K562 (cell line): ENCODE results near the gene CSF3. TPM values are rescaled to one million over a fixed set of nuclear protein-coding genes. Genes with fewer than 3 reads are reported as not detected.

Source experiments
- ATAC-seq: fragments of 200-7000 bp; cut with Tn5 transposase; 3 replicates; pipeline ENCODE4 v1.9.1; 2020; ENCODE audit warnings: moderate library complexity
- BruUV-seq: library from RNA; stranded (reverse); fragments of 400-500 nt; replicated peaks from 2 replicates; lab custom pipeline; 2021; lab: Mats Ljungman, UMichigan
- CTCF ChIA-PET: fragments of 300-600 bp; formaldehyde crosslinking; extraction: SDS; loops from one replicate; lab custom pipeline; 2021; ENCODE audit warnings: low intra/inter-chr PET ratio; lab: Yijun Ruan, JAX
- POLR2A ChIA-PET: fragments of 300-600, 350-650 bp; sonication (Branson Sonifier 250); formaldehyde crosslinking; extraction: SDS; loops from one replicate; lab custom pipeline; 2021; ENCODE audit warnings: antibody characterized with exemption, inconsistent platforms; lab: Yijun Ruan, JAX
- DNase-seq, 4 experiments: peaks; one replicate each; pipeline versions ENCODE4 v3.0.0 to v3.0.0-alpha.2; 2011 to 2018; ENCODE audit warnings: low spot score in 3 of 4, mixed read lengths in 3 of 4; ENCODE audit errors: extremely low read depth in 1 of 4
- FAIRE-seq: peaks from 2 replicates; lab custom pipeline; 2011; peaks lifted over from hg19 to GRCh38; lab: Jason Lieb, UNC
- H2AFZ ChIP-seq: 2 replicates; pipeline ENCODE4 v1.6.0; 2011; ENCODE audit warnings: low read depth, low read length, control low read depth, inconsistent platforms
- H3K27ac ChIP-seq: fragments of 200-600 bp; 3 replicates; pipeline ENCODE4 v1.8.0; 2011; ENCODE audit warnings: low read depth, mild to moderate bottlenecking, control low read depth, inconsistent platforms, low read length, moderate library complexity, mixed read lengths; ENCODE audit errors: extremely low read depth
- H3K27me3 ChIP-seq, 2 experiments: fragments of 300-600 bp in 1 of 2; 2 replicates in 1 of 2; 3 replicates in 1 of 2; pipeline versions ENCODE4 v1.6.0 to v1.8.0; 2011; ENCODE audit warnings: inconsistent platforms in 2 of 2, low read length in 2 of 2, mild to moderate bottlenecking in 1 of 2, mixed read lengths in 1 of 2, moderate library complexity in 1 of 2; ENCODE audit not compliant: control insufficient read depth in 2 of 2, insufficient read depth in 2 of 2
- H3K36me3 ChIP-seq: fragments of 300-600 bp; 3 replicates; pipeline ENCODE4 v1.8.0; 2011; ENCODE audit warnings: mild to moderate bottlenecking, low read length, inconsistent platforms; ENCODE audit not compliant: control insufficient read depth, insufficient read depth
- H3K4me1 ChIP-seq, 2 experiments: fragments of 200-600 bp in 1 of 2; replicated peaks in 1 of 2; 2 replicates in 1 of 2; 3 replicates in 1 of 2; pipeline versions ENCODE4 v1.5.1 to v1.8.0; 2011; ENCODE audit warnings: inconsistent platforms in 2 of 2, low read length in 2 of 2, mild to moderate bottlenecking in 1 of 2, mixed read lengths in 1 of 2, moderate library complexity in 1 of 2; ENCODE audit not compliant: control insufficient read depth in 2 of 2, insufficient read depth in 2 of 2
- H3K4me2 ChIP-seq: 2 replicates; pipeline ENCODE4 v1.6.1; 2011; ENCODE audit warnings: low read length, control low read depth, inconsistent platforms, mixed read lengths; ENCODE audit not compliant: insufficient read depth
- H3K4me3 ChIP-seq: fragments of 200-600 bp; sonication (generic), shearing (Covaris generic); 2 replicates; pipeline ENCODE4 v1.5.1; 2016; ENCODE audit warnings: control low read depth, inconsistent platforms
- H3K79me2 ChIP-seq: fragments of 200-600 bp; 3 replicates; pipeline ENCODE4 v1.8.0; 2011; ENCODE audit warnings: low read length, inconsistent platforms; ENCODE audit not compliant: control insufficient read depth, insufficient read depth
- H3K9ac ChIP-seq, 2 experiments: 2 replicates each; pipeline versions ENCODE4 v1.6.0 to v1.6.1; 2011; ENCODE audit warnings: low read depth in 2 of 2, low read length in 2 of 2, control low read depth in 1 of 2, inconsistent platforms in 1 of 2, mild to moderate bottlenecking in 1 of 2, mixed read lengths in 1 of 2; ENCODE audit not compliant: insufficient read depth in 1 of 2
- H3K9me1 ChIP-seq: one replicate; pipeline ENCODE4 v1.6.0; 2011; ENCODE audit warnings: inconsistent platforms, mild to moderate bottlenecking, low read length, moderate library complexity; ENCODE audit not compliant: control insufficient read depth, insufficient read depth
- H3K9me3 ChIP-seq: replicated peaks from 2 replicates; pipeline ENCODE4 v1.5.1; 2011; ENCODE audit warnings: low read depth, low read length, inconsistent platforms; ENCODE audit not compliant: control insufficient read depth, insufficient read depth
- H4K20me1 ChIP-seq: replicated peaks from 2 replicates; pipeline ENCODE4 v1.6.1; 2011; ENCODE audit warnings: low read length, inconsistent platforms, mixed read lengths; ENCODE audit not compliant: control insufficient read depth, insufficient read depth
- AFF4 ChIP-seq: sonication (generic); formaldehyde crosslinking; IDR thresholded peaks from 2 replicates; pipeline ENCODE4 v1.8.0; 2023; ENCODE audit warnings: mild to moderate bottlenecking, missing genetic modification reagents
- ETS2 ChIP-seq: IDR thresholded peaks from 2 replicates; pipeline ENCODE4 v1.6.1; 2016; ENCODE audit warnings: borderline replicate concordance, missing genetic modification characterization, mild to moderate bottlenecking, moderate library complexity, missing compliant biosample characterization; ENCODE audit not compliant: poor library complexity, severe bottlenecking
- FOXM1 ChIP-seq, 2 experiments: fragments of 450-650 bp in 1 of 2; sonication (generic) in 1 of 2; formaldehyde crosslinking in 1 of 2; IDR thresholded peaks; 2 replicates each; pipeline versions ENCODE4 v1.6.1 to v1.9.0; 2017 to 2022; ENCODE audit warnings: low read depth in 2 of 2, mild to moderate bottlenecking in 2 of 2, missing genetic modification reagents in 1 of 2, moderate library complexity in 1 of 2
- HNRNPLL ChIP-seq: fragments of 200-400 bp; formaldehyde crosslinking; IDR thresholded peaks from 2 replicates; pipeline ENCODE4 v1.6.1; 2017; ENCODE audit warnings: low read length, low read depth, mild to moderate bottlenecking; ENCODE audit not compliant: poor library complexity, severe bottlenecking
- MAFG ChIP-seq: fragments of 450-650 bp; conservative IDR thresholded peaks from 2 replicates; pipeline ENCODE4 v1.6.1; 2016; ENCODE audit warnings: missing genetic modification characterization, missing compliant biosample characterization
- MYBL2 ChIP-seq, 2 experiments: fragments of 450-650 bp in 1 of 2; sonication (generic) in 1 of 2; formaldehyde crosslinking in 1 of 2; IDR thresholded peaks; 2 replicates each; pipeline versions ENCODE4 v1.6.1 to v1.8.1; 2017 to 2022; ENCODE audit warnings: borderline replicate concordance in 1 of 2, inconsistent platforms in 1 of 2, low read depth in 1 of 2, mild to moderate bottlenecking in 1 of 2, missing genetic modification reagents in 1 of 2, moderate library complexity in 1 of 2
- PKNOX1 ChIP-seq: fragments of 450-650 bp; IDR thresholded peaks from 2 replicates; pipeline ENCODE4 v1.6.1; 2016
- RBM34 ChIP-seq: fragments of 200-400 bp; formaldehyde crosslinking; IDR thresholded peaks from 2 replicates; pipeline ENCODE4 v1.6.1; 2018; ENCODE audit warnings: low read length, borderline replicate concordance; ENCODE audit not compliant: insufficient read depth
- SMC3 ChIP-seq: conservative IDR thresholded peaks from 2 replicates; pipeline ENCODE4 v1.6.1; 2011; ENCODE audit warnings: low read depth, low read length, improper control_type of control experiment; ENCODE audit not compliant: insufficient read depth
- THRAP3 ChIP-seq: fragments of 450-650 bp; IDR thresholded peaks from 2 replicates; pipeline ENCODE4 v1.6.1; 2016; ENCODE audit warnings: mild to moderate bottlenecking, inconsistent platforms, borderline replicate concordance
- THRB ChIP-seq: fragments of 450-650 bp; formaldehyde crosslinking; conservative IDR thresholded peaks from 2 replicates; pipeline ENCODE4 v1.4.0; 2022; ENCODE audit warnings: mild to moderate bottlenecking, missing genetic modification characterization
- ZBTB1 ChIP-seq: sonication (generic); formaldehyde crosslinking; IDR thresholded peaks from 2 replicates; pipeline ENCODE4 v1.8.1; 2023; ENCODE audit warnings: missing genetic modification reagents, low read depth, mild to moderate bottlenecking, borderline replicate concordance
- ZNF644 ChIP-seq: fragments of 200-800 bp; sonication (Bioruptor generic); IDR thresholded peaks from 2 replicates; pipeline ENCODE4 v1.6.1; 2016; ENCODE audit warnings: low read depth, missing genetic modification characterization, missing compliant biosample characterization
- WGBS: fragments of 100-300 bp; shearing (Covaris generic); methylation state at CpG from one replicate; pipeline ENCODE4 v1.1.6; 2016; ENCODE audit warnings: low coverage, mixed read lengths; ENCODE audit not compliant: insufficient coverage; ENCODE audit errors: missing lambda C conversion rate; 5-methylcytosine and 5-hydroxymethylcytosine counted together
- in situ Hi-C: fragments of 300-500 bp; cut with MboI; formaldehyde crosslinking; loops from 4 replicates; pipeline ENCODE4 v1.15.0; 2018; ENCODE audit warnings: inconsistent platforms, mixed read lengths
- intact Hi-C: fragments of 100-400 bp; cut with micrococcal nuclease; formaldehyde crosslinking; loops from 2 replicates; pipeline ENCODE4 v1.14.2; 2022
- polyA plus RNA-seq, 8 experiments: library from polyadenylated mRNA; depleted of rRNA in 4 of 8; stranded (reverse) in 5 of 8; unstranded in 3 of 8; fragments of >200 nt; fragmentation: Nextera tagmentation in 2 of 8; fragmentation: Illumina TruSeq in 1 of 8; extraction: Ambion mirVana in 2 of 8; extraction: Trizol in 1 of 8; gene quantifications; 2 replicates each; pipeline versions ENCODE4 v1.2.1 to v1.2.3, GENCODE V29; 2011 to 2014; ENCODE audit warnings: inconsistent platforms in 1 of 8, missing spikeins in 1 of 8
- total RNA-seq, 7 experiments: library from RNA; depleted of rRNA in 6 of 7; stranded (reverse); fragments of >200 nt in 6 of 7; fragmentation: Illumina TruSeq in 2 of 7; extraction: Trizol in 2 of 7; gene quantifications; 2 replicates each; pipeline versions ENCODE4 v1.2.1 to v1.2.3, GENCODE V29; 2011 to 2021; ENCODE audit warnings: low replicate concordance in 1 of 7

Gene CSF3
- total and polyA plus RNA-seq, 9 of the 15 experiments (the other 6 are each of a cell fraction or from before 2014, with no cell fraction given), result 0.19 TPM; not detected in 8

- intact Hi-C loops, result no loop called here
- Histone ChIP-seq H3K4me3 (no peak overlapping the region), H3K36me3 (no peaks in the 10 kb centered on the region; the same call in 2 of the 3 replicates), H3K27ac (no peak overlapping the region), H2AFZ (peak overlapping the region; percentile 97; the same call in 1 of the 2 replicates), H3K9me3 (no peaks in the 10 kb centered on the region)
- DNase-seq, result no peak
- CTCF ChIA-PET, result interaction anchor here (0.7 kb wide), 1 partner anchor 227 kb away, joined by 3 read pairs; no protein-coding TSS in a partner anchor
- TF ChIP-seq THRB (CRISPR knock-in tag) (no peak), HNRNPLL (no peak), MYBL2 (IDR thresholded peaks at IDR 0.05; ENCODE audit: low read depth) (no peak), MYBL2 (CRISPR knock-in tag; IDR thresholded peaks at IDR 0.05; ENCODE audit: borderline replicate concordance) (no peak), AFF4 (CRISPR knock-in tag) (no peak), ETS2 (no peak), ZNF644 (tag) (no peak), THRAP3 (no peak), RBM34 (no peak), ZBTB1 (CRISPR knock-in tag) (no peak), PKNOX1 (no peak), MAFG (tag) (no peak), FOXM1 (IDR thresholded peaks at IDR 0.05; ENCODE audit: low read depth) (no peak), FOXM1 (CRISPR knock-in tag; IDR thresholded peaks at IDR 0.05; ENCODE audit: low read depth) (no peak), SMC3 (no peak)
- TF ChIP-seq, all 486 proteins: peak for 0
- no peaks in the 10 kb centered on the region for H4K20me1 ChIP-seq
- no peaks in the 10 kb centered on the region for H3K9me1 ChIP-seq
- FAIRE-seq, result no peak
- no peak for ATAC-seq
- BruUV-seq, result no TSS peak
- no peak overlapping the region for H3K4me2 ChIP-seq
- peaks cover 31 to 50% of the 10 kb centered on the region in 2 experiments for H3K4me1 ChIP-seq
- H3K79me2 ChIP-seq, result peaks cover 35% of the 10 kb centered on the region
- 66% methylated on average over 7 of the region's 10 CpGs for WGBS
- peak overlapping the region in 1 of 2 experiments; percentile 3; a peak in 1 of 4 replicates for H3K9ac ChIP-seq
- H3K27me3 ChIP-seq, result no peaks in the 10 kb centered on the region
- POLR2A ChIA-PET, result interaction anchor here (0.6 to 1.3 kb wide), 2 partner anchors 9 to 50 kb away, joined by 3 read pairs; no protein-coding TSS in a partner anchor
- in situ Hi-C loops, result no loop called here
Observed at GRCh38 chr17:40061609-40062038, 46.4 kb downstream of the CSF3 start.
